Neural cell (in vitro differentiated cells): ENCODE data around the gene TRIM6. TPM values are rescaled to one million over a fixed set of nuclear protein-coding genes. Genes with fewer than 3 reads are reported as not detected.

ENCODE experiments used
- H2AFZ ChIP-seq: fragments of 200-600, 300-800 bp; sonication (generic), shearing (Covaris generic); 2 replicates; pipeline ENCODE4 v1.6.0; 2014; ENCODE audit warnings: low read depth, mild to moderate bottlenecking, antibody characterized with exemption, low read length, moderate library complexity
- H3F3A ChIP-seq: fragments of 200-600 bp; shearing (Covaris generic); 2 replicates; pipeline ENCODE4 v1.6.1; 2016; ENCODE audit warnings: mild to moderate bottlenecking, moderate library complexity, mixed read lengths, antibody characterized with exemption, low read length; ENCODE audit not compliant: insufficient read depth, poor library complexity, severe bottlenecking
- H3K27ac ChIP-seq: fragments of 200-600, 300-800 bp; sonication (generic), shearing (Covaris generic); 2 replicates; pipeline ENCODE4 v1.5.1; 2014; ENCODE audit warnings: mild to moderate bottlenecking, low read length, moderate library complexity
- H3K27me3 ChIP-seq: fragments of 300-800, 200-600 bp; sonication (generic), shearing (Covaris generic); 2 replicates; pipeline ENCODE4 v1.6.0; 2014; ENCODE audit warnings: mild to moderate bottlenecking, low read depth, low read length, moderate library complexity; ENCODE audit not compliant: insufficient read depth
- H3K36me3 ChIP-seq: fragments of 300-800, 200-600 bp; sonication (generic), shearing (Covaris generic); 2 replicates; pipeline ENCODE4 v1.5.1; 2014; ENCODE audit warnings: mild to moderate bottlenecking, antibody characterized with exemption, low read length, moderate library complexity; ENCODE audit not compliant: insufficient read depth
- H3K4me2 ChIP-seq: fragments of 300-800, 200-600 bp; sonication (generic), shearing (Covaris generic); 2 replicates; pipeline ENCODE4 v1.6.0; 2014; ENCODE audit warnings: mild to moderate bottlenecking, low read length
- H3K4me3 ChIP-seq: fragments of 300-800, 200-600 bp; sonication (generic), shearing (Covaris generic); 2 replicates; pipeline ENCODE4 v1.5.1; 2014; ENCODE audit warnings: mild to moderate bottlenecking, low read length, moderate library complexity
- H3K79me2 ChIP-seq: fragments of 200-600 bp; shearing (Covaris generic); replicated peaks from 2 replicates; pipeline ENCODE4 v1.6.0; 2014; ENCODE audit warnings: mild to moderate bottlenecking, low read length, moderate library complexity; ENCODE audit not compliant: insufficient read depth
- H3K9ac ChIP-seq: fragments of 300-800, 200-600 bp; sonication (generic), shearing (Covaris generic); 2 replicates; pipeline ENCODE4 v1.6.1; 2016; ENCODE audit warnings: mild to moderate bottlenecking, low read length, mixed read lengths
- H3K9me2 ChIP-seq: fragments of 200-600 bp; shearing (Covaris generic); 2 replicates; pipeline ENCODE4 v1.6.1; 2016; ENCODE audit warnings: mild to moderate bottlenecking, low read length, mixed read lengths; ENCODE audit not compliant: insufficient read depth
- H3K9me3 ChIP-seq: fragments of 200-600, 300-800 bp; sonication (generic), shearing (Covaris generic); 2 replicates; pipeline ENCODE4 v1.6.1; 2016; ENCODE audit warnings: mild to moderate bottlenecking, mixed run types, low read length, moderate library complexity, mixed read lengths
- H4K20me1 ChIP-seq: fragments of 200-600 bp; shearing (Covaris generic); 2 replicates; pipeline ENCODE4 v1.6.1; 2016; ENCODE audit warnings: mild to moderate bottlenecking, mixed run types; ENCODE audit not compliant: insufficient read depth
- CTCF ChIP-seq: fragments of 450-650 bp; IDR thresholded peaks from 2 replicates; pipeline ENCODE4 v1.5.1; 2014; ENCODE audit warnings: antibody characterized with exemption, mild to moderate bottlenecking, moderate library complexity; ENCODE audit not compliant: poor library complexity, severe bottlenecking
- EP300 ChIP-seq: fragments of 450-650 bp; conservative IDR thresholded peaks from 2 replicates; pipeline ENCODE4 v1.6.1; 2014; ENCODE audit warnings: antibody characterized with exemption, mild to moderate bottlenecking, moderate library complexity; ENCODE audit not compliant: poor library complexity, severe bottlenecking
- EZH2 ChIP-seq: fragments of 200-600, 300-800 bp; shearing (Covaris generic), sonication (generic); IDR thresholded peaks from 2 replicates; pipeline ENCODE4 v1.6.1; 2014; ENCODE audit warnings: antibody characterized with exemption, low read length, borderline replicate concordance, mild to moderate bottlenecking; ENCODE audit not compliant: insufficient read depth, poor library complexity, severe bottlenecking
- MXI1 ChIP-seq: fragments of 450-650 bp; conservative IDR thresholded peaks from 2 replicates; pipeline ENCODE4 v1.6.1; 2014; ENCODE audit warnings: antibody characterized with exemption, mild to moderate bottlenecking; ENCODE audit not compliant: poor library complexity, severe bottlenecking
- POLR2AphosphoS5 ChIP-seq: IDR thresholded peaks from 2 replicates; pipeline ENCODE4 v1.6.1; 2012
- RAD21 ChIP-seq: fragments of 450-650 bp; conservative IDR thresholded peaks from 2 replicates; pipeline ENCODE4 v1.6.1; 2014; ENCODE audit warnings: antibody characterized with exemption, mild to moderate bottlenecking, moderate library complexity
- REST ChIP-seq: IDR thresholded peaks from 2 replicates; pipeline ENCODE4 v1.6.1; 2012; ENCODE audit warnings: borderline replicate concordance
- SMC3 ChIP-seq: fragments of 450-650 bp; conservative IDR thresholded peaks from 2 replicates; pipeline ENCODE4 v1.6.1; 2014; ENCODE audit warnings: antibody characterized with exemption, mild to moderate bottlenecking, moderate library complexity; ENCODE audit not compliant: poor library complexity
- TAF1 ChIP-seq: IDR thresholded peaks from 2 replicates; pipeline ENCODE4 v1.6.1; 2012; ENCODE audit warnings: low read depth
- polyA plus RNA-seq: library from polyadenylated mRNA; depleted of rRNA; stranded (reverse); fragments of >200 nt; gene quantifications from 2 replicates; pipeline ENCODE4 v1.2.3, GENCODE V29; 2014

The TRIM6 gene
- polyA plus RNA-seq, 1 donor from 2014 or later: not detected

- Histone ChIP-seq H3K4me3 (no peak overlapping the region), H3K27me3 (no peaks in the 10 kb centered on the region), H3K36me3 (no peaks in the 10 kb centered on the region), H4K20me1 (no peaks in the 10 kb centered on the region), H3K9me3 (no peaks in the 10 kb centered on the region), H3K79me2 (no peaks in the 10 kb centered on the region), H3K9ac (no peak overlapping the region), H3K9me2 (no peaks in the 10 kb centered on the region), H3F3A (no peaks in the 10 kb centered on the region), H2AFZ (no peak overlapping the region), H3K4me2 (no peak overlapping the region), H3K27ac (no peak overlapping the region)
- TF ChIP-seq REST: no peak
These were observed 19.3 kb upstream of the TRIM6 start for GRCh38 chr11:5577101-5577500.

GRCh38 chr11:5580577-5580976 lies 15.9 kb upstream of the TRIM6 start, which contains the start of gene OR52B6:
TSS of gene OR52B6 (plus strand) at chr11:5580877. CDS start at chr11:5580877, 0 bp downstream.
- no peaks in the 10 kb centered on the region for H3K79me2 ChIP-seq
- no peaks in the 10 kb centered on the region for H3K9me3 ChIP-seq
- H3K4me2 ChIP-seq: no peak within 1 kb of the TSS
- H3K27me3 ChIP-seq: no peaks in the 10 kb centered on the region
- no peaks in the 10 kb centered on the region for H3F3A ChIP-seq
- no peak within 1 kb of the TSS for H3K27ac ChIP-seq
- no peak for TF ChIP-seq SMC3
- TF ChIP-seq EP300: no peak
- no peak for TF ChIP-seq CTCF
- TF ChIP-seq POLR2AphosphoS5: no peak
- no peak for TF ChIP-seq TAF1
- no peak for TF ChIP-seq REST
- TF ChIP-seq EZH2: no peak
- TF ChIP-seq MXI1: no peak
- TF ChIP-seq RAD21: no peak
- no peaks in the 10 kb centered on the region for H3K9me2 ChIP-seq
- no peaks in the 10 kb centered on the region for H4K20me1 ChIP-seq
- H3K36me3 ChIP-seq: no peaks in the 10 kb centered on the region
- H3K4me3 ChIP-seq: no peak within 1 kb of the TSS
- H3K9ac ChIP-seq: no peak within 1 kb of the TSS
- no peak within 1 kb of the TSS for H2AFZ ChIP-seq
